ENCODE data around the gene POLD1.

GRCh38 chr19:50418176-50419021 is 34.3 kb downstream of the POLD1 start, which contains the start of gene SPIB:
- TF ChIP-seq EZH2 (IDR thresholded peaks at IDR 0.05; ENCODE audit: low read depth, unreplicated experiment): no peak
- no peak for TF ChIP-seq CTCF (conservative IDR thresholded peaks at IDR 0.05; ENCODE audit: low read depth in 2 of 2)
- TF ChIP-seq POLR2AphosphoS5 (IDR thresholded peaks at IDR 0.05; ENCODE audit: low read depth): no peak
- no peak for TF ChIP-seq EZH2phosphoT487 (IDR thresholded peaks at IDR 0.05; ENCODE audit: unreplicated experiment)
- TF ChIP-seq STAT1 (IDR thresholded peaks at IDR 0.05; ENCODE audit: unreplicated experiment): no peak
- no peak for TF ChIP-seq CREB1 (CRISPR knock-in tag; IDR thresholded peaks at IDR 0.05; ENCODE audit: low read depth)
- TF ChIP-seq REST (IDR thresholded peaks at IDR 0.05; ENCODE audit: unreplicated experiment): no peak
- no peak for TF ChIP-seq ZNF331 (CRISPR knock-in tag; IDR thresholded peaks at IDR 0.05; ENCODE audit: low read depth)
- no peak for TF ChIP-seq ETS1 (IDR thresholded peaks at IDR 0.05)
- TF ChIP-seq ZNF114 (CRISPR knock-in tag; IDR thresholded peaks at IDR 0.05): no peak
- TF ChIP-seq NANOG (IDR thresholded peaks at IDR 0.05; ENCODE audit: borderline replicate concordance): no peak
- TF ChIP-seq JUNB (IDR thresholded peaks at IDR 0.05; ENCODE audit: unreplicated experiment): no peak

All from GM23338 (cell line).